CD4-positive, alpha-beta T cell treated with Interleukin-21 for 1 hour (primary cell): ENCODE measurements around the gene HBZ.

Source experiments
- DNase-seq: peaks from one replicate; pipeline ENCODE4 v3.0.0-alpha.2; 2020

The HBZ gene

GRCh38 chr16:152141-153128, at the start of gene HBZ:
Gene HBZ, plus strand, starts transcription at chr16:152644. Its CDS starts 266 bp downstream, at chr16:152910.
- no peak for DNase-seq

GRCh38 chr16:104355-104754, 48.1 kb upstream of the HBZ start:
- no peak for DNase-seq

DNA sequence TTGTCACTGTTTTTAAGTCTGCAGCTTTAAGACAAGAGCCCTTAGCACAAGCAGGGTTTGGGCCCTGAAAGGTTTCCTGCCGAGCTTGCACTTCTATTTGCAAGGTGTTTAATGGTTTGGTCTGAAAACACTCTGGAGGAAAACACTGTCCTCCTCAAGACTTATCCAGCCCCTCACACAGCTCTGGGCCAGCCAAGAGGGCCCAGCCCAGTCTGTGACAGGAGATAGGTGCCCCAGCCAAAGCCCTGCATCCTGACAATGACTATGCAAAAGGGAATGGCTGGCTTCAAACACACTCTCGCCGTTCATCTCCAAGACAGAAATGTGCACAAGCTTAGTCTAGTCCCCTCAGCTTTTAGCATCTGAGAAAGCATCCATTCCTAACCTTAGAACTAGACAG, 47.5 kb upstream of the HBZ start:
- no peak for DNase-seq

GRCh38 chr16:105521-105920, 46.9 kb upstream of the HBZ start:
- DNase-seq = no peak

- peak; percentile 73 for DNase-seq
Measured at GRCh38 chr16:106623-107324, 45.7 kb upstream of the HBZ start.

- no peak for DNase-seq
Measured at GRCh38 chr16:112153-112840, 40.1 kb upstream of the HBZ start.

DNA sequence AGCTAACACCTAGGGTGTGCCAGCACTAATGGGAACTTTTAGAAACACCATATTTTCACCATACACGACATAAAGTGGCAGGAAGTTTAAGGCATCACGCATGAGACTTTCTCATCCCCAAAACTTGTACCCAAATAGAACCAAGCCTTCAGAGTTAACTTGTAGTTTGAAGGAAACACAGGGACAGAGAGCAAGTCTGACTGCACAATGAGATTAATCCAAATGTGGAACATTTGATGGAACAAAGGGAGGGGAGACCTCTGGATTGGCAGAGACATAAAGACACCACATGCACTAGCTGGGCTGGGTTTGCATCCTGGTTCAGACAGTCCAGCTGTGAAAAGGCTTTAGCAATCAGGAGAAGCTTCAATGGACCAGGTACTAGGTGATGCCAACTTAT, 38.1 kb upstream of the HBZ start:
- DNase-seq = no peak

- DNase-seq = no peak
Measured at GRCh38 chr16:116015-116414, 36.4 kb upstream of the HBZ start.

DNA sequence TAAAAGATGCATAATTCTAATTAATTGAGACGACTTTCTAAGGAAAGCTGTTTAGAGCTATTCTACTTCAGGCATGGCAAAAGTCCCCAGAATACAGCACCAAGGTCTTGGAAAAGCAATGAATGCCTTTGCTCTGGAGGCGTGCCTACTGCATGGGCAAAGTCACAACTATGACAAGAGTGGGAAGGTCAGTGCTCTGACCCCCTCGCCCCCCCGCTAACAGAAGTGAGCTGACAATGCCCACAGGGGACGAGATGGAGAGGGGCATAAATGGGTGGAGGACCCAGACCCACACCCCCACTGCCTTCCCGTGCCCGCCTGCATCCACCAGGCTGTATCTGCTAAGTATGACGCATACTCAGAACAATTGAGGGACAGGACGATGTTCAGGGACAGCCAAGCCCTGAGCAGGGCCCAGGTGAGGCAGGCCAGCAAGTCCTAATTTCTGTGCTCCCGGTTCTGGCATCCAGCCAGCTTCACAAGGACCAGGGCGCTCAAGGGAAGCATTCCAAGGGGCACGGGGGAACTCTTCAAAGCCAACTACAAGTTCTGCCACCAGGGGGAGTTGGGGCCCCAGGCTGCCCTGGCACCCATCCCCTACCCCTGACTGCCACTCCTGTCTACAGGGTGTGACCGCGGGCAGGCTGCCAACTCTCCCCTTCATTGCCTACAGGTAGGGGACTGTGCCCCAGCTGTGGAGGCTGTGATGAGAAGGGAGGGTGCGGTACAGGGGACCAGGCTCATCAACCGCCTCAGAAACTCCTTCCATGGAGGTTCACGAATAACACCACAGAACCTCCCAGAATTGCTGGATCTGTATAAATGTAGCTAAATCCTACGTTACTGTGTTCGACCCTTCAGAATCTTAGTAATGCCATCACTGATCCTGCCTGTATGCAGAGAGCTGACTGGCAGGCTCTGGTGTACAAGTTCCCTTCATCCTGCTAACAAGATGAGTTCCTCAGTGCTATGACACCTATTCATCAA, 34.8 kb upstream of the HBZ start:
- peak; percentile 73 for DNase-seq

GRCh38 chr16:118857-119256, 33.6 kb upstream of the HBZ start:
- no peak for DNase-seq

DNA sequence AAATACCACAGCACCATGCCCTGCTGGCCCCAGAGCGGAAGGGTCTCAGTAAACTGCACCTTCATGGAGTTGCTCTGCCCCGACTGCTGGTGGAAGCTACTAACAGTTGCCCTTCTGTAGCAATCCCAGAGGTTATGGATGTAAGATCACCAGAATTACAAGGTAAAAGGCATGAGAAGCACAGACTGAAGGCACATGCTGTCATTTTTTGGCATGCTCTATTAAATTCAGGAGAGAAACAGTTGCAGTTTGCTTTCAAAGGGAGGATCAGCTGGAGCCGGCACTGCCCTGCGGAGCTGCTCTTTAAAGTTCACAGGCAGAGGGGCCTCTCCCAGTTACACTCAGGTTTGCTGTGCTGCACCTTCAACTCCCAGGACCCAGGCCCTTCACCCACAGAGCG, 33.1 kb upstream of the HBZ start:
- no peak for DNase-seq

DNA sequence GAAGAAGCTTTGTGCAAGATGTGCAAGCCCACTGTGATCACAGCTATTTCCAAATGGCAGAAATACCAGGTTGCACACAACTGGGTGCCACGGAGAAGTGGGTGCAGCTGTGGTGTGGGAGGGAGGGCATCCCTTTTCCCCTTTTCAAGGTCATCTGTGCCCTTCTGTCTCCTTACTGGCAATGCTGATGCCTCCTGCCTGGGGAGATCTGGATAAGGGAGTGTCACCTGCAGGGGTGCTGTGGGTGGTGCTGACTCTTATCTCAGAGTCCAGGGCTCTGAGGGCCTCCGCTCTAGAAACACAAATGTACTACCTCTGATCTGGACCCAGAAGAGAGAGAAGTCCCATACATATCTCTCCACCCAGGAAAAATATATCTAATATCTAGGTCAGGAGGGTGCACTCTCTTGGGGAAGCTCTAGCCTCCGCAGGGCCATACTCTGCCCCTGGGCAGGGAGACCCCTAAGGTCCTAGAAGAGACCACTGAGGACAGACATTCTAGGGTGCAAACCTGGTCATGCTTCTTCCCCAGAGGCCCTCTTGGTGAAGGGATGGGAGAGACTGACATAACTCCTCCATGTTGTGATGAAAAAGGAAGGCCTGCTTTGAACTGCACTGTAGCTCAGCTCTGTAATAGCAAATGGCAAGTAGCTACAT, 32.5 kb upstream of the HBZ start:
- no peak for DNase-seq

- DNase-seq = no peak
Measured at GRCh38 chr16:120756-121155, 31.7 kb upstream of the HBZ start.

DNA sequence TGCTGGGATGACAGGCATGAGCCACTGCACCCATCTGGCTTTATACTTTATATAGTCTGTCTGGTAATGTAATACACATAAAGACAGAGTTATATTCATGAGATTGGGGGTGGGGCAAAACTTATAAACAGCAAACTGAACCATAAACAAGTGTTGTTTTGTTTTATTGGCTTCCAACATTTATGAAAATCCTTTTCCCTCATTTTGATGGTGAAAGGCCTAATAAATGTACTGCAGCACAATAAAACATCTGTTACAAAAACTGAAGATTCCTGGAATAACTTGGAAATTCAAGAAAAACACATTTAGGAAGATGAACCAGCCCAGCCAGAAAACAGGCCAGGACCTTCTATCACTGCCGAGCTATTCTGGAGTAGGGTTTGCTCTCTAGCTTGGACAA, 30.1 kb upstream of the HBZ start:
- no peak for DNase-seq

DNA sequence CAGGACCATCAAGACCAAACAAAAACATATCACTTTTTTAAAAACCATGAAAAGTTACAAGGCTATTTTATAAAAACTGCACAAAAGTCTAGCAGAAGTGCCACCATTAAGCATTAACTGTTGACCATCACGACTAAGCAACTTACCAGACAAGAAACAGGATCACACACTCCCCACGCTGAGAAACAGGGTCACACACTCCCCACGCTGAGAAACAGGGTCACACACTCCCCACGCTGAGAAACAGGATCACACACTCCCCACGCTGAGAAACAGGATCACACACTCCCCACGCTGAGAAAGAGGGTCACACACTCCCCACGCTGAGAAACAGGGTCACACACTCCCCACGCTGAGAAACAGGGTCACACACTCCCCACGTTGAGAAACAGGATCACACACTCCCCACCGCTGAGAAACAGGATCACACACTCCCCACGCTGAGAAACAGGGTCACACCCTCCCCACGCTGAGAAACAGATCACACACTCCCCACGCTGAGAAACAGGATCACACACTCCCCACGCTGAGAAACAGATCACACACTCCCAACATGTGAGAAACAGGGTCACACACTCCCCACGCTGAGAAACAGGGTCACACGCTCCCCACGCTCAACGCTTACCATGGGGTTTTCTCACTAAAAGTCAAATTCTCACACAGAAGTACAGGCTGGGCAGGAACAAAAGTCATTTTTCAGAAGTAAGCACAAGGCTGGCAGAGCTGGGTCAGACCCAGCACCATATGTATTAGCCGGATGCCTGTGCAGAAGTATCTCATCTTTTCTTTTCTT, 28.7 kb upstream of the HBZ start:
- peak; percentile 45 for DNase-seq

DNA sequence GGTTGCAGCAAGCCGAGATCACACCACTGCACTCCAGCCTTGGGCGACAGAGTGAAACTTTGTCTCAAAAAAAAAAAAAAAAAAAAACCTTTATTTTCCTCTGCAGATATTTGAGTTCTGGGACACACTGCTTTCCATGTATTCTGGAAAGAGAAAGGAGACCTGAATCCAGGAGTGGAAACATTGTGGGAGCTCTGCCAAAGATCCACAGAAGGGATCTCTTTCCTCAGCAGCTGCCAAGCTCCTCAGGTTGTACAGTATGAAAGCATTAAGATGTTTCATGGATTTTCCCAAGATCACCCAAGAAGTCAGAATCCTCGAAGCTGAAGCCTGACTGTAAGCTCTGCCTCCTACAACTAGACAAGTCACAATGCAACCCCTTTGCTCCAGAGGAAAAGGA, 27.4 kb upstream of the HBZ start:
- no peak for DNase-seq

DNA sequence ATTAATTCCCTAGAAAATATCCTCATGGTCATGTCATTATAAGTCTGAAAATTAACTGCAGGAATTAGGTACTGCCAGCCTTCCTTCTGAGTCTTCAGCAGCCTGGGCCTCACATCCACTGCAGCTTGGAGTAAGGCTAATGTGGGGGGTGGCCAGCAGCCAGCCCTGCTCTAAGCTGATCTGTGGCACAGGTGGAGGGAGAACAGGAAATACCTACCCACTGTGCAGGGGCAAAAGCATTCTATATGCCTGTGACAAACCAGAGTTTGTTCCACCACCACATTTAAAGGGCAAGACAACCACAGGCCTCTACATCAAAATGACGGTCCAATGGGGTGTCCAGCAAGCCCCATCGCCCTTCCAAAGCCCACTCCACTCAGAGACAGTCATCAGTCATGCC, 23.4 kb upstream of the HBZ start:
- no peak for DNase-seq

DNA sequence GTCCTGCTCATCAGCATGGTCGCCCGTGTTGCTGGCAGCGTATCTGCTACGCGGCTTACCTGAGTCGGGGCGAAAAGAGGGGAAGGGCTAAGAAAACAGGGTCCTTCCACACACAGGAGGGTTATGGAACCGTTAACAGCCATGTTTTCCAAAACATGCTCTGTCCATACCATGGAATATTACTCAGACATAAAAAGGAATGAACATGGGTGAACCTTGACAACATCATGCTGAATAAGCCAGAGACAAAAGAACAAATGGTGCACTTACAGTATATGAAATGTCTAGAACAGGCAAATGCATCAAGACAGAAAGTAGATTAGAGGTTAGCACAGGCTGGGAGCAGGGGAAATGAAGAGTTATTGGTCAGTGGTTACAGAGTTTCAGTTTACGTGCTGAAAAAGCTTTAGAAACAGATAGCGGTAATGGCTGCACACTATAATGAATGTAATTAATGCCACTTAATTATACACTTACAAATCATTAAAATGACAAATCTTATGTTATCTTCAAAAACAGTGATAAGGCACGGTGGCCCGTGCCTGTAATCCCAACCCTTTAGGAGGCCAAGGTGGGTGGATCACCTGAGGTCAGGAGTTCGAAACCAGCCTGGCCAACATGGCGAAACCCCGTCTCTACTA, 21.8 kb upstream of the HBZ start:
- DNase-seq = no peak

- DNase-seq = no peak
Measured at GRCh38 chr16:132120-132519, 20.3 kb upstream of the HBZ start.

- no peak for DNase-seq
Measured at GRCh38 chr16:133716-134115, 18.7 kb upstream of the HBZ start.
